Right lobe of liver (tissue), 6 donors: ENCODE measurements around the gene IDUA. TPM values are rescaled to one million over a fixed set of nuclear protein-coding genes. Genes with fewer than 3 reads are reported as not detected.

Source experiments
- ATAC-seq, 4 donors: fragments of 200-7000 bp; cut with Tn5 transposase; one replicate each; pipeline ENCODE4 v1.9.1; 2020; ENCODE audit warnings: mild to moderate bottlenecking in 4 of 4, moderate library complexity in 4 of 4
- DNase-seq, 3 donors: peaks; one replicate each; pipeline ENCODE4 v3.0.0-alpha.2; 2020
- H3K27ac ChIP-seq, 3 donors: fragments of 200-600 bp; one replicate each; pipeline ENCODE4 v1.8.0; 2022
- H3K27me3 ChIP-seq, 2 donors: fragments of 200-600 bp; one replicate each; pipeline ENCODE4 v1.8.0; 2022
- H3K36me3 ChIP-seq, 4 donors: fragments of 200-600 bp; sonication (generic) in 1 of 4; one replicate each; pipeline versions ENCODE4 v1.5.1 to v1.8.0; 2017 to 2022; ENCODE audit warnings: control low read depth in 1 of 4
- H3K4me1 ChIP-seq, 4 donors: fragments of 200-600 bp; sonication (generic) in 1 of 4; one replicate each; pipeline versions ENCODE4 v1.5.1 to v1.8.0; 2017 to 2022; ENCODE audit warnings: control low read depth in 1 of 4
- H3K4me3 ChIP-seq, 3 donors: fragments of 200-600 bp; one replicate each; pipeline ENCODE4 v1.8.0; 2022
- H3K9me3 ChIP-seq, 4 donors: fragments of 200-600 bp; sonication (generic) in 1 of 4; one replicate each; pipeline versions ENCODE4 v1.5.1 to v1.8.0; 2017 to 2022; ENCODE audit warnings: control low read depth in 1 of 4
- POLR2A ChIP-seq: fragments of 450-650 bp; IDR thresholded peaks from one replicate; pipeline ENCODE4 v1.6.1; 2017; ENCODE audit warnings: antibody characterized with exemption, mild to moderate bottlenecking
- WGBS: methylation state at CpG from one replicate; pipeline ENCODE4 v1.1.6; 2018; ENCODE audit warnings: low coverage, low lambda C conversion rate; ENCODE audit not compliant: insufficient coverage; ENCODE audit errors: missing lambda C conversion rate; 5-methylcytosine and 5-hydroxymethylcytosine counted together
- intact Hi-C, 2 donors: fragments of 100-400 bp; cut with DNase I; formaldehyde crosslinking; loops; one replicate each; pipeline versions ENCODE4 v1.11.2 to v1.14.1; 2022
- total RNA-seq, 6 experiments: library from RNA; depleted of rRNA in 2 of 6; stranded (reverse); fragments of >200 nt in 2 of 6; fragmentation: NEBNext Ultra II Directional in 3 of 6; extraction: Animal tissue kit (Norgen Biotek cat#: 25700) in 3 of 6; gene quantifications; one replicate each; pipeline versions ENCODE4 v1.1.0 to v1.2.4, GENCODE V29; 2016 to 2023
- TF ChIP-seq, protein P1 (sequence below), 4 donors: fragments of 200-600 bp in 3 of 4; fragments of 450-650 bp in 1 of 4; IDR thresholded peaks; one replicate each; pipeline versions ENCODE4 v1.5.1 to v1.8.0; 2016 to 2022; ENCODE audit warnings: antibody characterized with exemption in 4 of 4, mild to moderate bottlenecking in 2 of 4
- donor health status: DM: no; HTN: yes; CAD: no.
- donor health status: DM: no; HTN: no; CAD: no.
- donor health status: DM: no; HTN: no; CAD: no.
- donor health status: DM: no; HTN: yes; CAD: no.
- donor health status: DM: no; HTN: yes; CAD: no.

The IDUA gene
- total RNA-seq, 6 experiments from 2014 or later = 4.7 to 15.1 (median 11.0) TPM

DNA sequence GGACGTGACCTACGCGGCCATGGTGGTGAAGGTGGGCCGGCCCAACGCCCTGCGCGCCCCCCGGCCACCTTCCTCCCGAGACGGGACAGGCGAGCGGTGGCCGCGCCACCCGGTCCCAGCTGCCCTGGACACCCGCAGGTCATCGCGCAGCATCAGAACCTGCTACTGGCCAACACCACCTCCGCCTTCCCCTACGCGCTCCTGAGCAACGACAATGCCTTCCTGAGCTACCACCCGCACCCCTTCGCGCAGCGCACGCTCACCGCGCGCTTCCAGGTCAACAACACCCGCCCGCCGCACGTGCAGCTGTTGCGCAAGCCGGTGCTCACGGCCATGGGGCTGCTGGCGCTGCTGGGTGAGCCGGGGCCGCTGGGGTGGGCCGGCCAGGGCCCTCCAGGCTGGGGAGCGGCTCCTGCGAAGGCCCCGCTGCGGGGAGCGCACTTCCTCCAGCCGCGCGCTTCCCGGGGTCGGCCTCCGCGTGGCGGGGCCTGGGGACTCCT is 15.3 kb downstream of the IDUA start:
- Histone ChIP-seq H3K27ac (no peak overlapping the region), H3K36me3 (no peaks in the 10 kb centered on the region), H3K4me3 (no peak overlapping the region), H3K9me3 (no peaks in the 10 kb centered on the region), H3K4me1 (peaks cover 0 to 13% (median 0%) of the 10 kb centered on the region in 4 donors), H3K27me3 (peaks cover 4 to 9% of the 10 kb centered on the region in 2 donors)
- DNase-seq = peak in 2 of 3 donors; percentile 67 to 85
- TF ChIP-seq, protein P1, sequence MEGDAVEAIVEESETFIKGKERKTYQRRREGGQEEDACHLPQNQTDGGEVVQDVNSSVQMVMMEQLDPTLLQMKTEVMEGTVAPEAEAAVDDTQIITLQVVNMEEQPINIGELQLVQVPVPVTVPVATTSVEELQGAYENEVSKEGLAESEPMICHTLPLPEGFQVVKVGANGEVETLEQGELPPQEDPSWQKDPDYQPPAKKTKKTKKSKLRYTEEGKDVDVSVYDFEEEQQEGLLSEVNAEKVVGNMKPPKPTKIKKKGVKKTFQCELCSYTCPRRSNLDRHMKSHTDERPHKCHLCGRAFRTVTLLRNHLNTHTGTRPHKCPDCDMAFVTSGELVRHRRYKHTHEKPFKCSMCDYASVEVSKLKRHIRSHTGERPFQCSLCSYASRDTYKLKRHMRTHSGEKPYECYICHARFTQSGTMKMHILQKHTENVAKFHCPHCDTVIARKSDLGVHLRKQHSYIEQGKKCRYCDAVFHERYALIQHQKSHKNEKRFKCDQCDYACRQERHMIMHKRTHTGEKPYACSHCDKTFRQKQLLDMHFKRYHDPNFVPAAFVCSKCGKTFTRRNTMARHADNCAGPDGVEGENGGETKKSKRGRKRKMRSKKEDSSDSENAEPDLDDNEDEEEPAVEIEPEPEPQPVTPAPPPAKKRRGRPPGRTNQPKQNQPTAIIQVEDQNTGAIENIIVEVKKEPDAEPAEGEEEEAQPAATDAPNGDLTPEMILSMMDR (IDR thresholded peaks at IDR 0.05) = no peak
- no peak for TF ChIP-seq POLR2A
- ATAC-seq = peak; percentile 26 to 76 (median 53)
- intact Hi-C loops = no loop called here
- 1% methylated on average over 17 of the region's 54 CpGs for WGBS

DNA sequence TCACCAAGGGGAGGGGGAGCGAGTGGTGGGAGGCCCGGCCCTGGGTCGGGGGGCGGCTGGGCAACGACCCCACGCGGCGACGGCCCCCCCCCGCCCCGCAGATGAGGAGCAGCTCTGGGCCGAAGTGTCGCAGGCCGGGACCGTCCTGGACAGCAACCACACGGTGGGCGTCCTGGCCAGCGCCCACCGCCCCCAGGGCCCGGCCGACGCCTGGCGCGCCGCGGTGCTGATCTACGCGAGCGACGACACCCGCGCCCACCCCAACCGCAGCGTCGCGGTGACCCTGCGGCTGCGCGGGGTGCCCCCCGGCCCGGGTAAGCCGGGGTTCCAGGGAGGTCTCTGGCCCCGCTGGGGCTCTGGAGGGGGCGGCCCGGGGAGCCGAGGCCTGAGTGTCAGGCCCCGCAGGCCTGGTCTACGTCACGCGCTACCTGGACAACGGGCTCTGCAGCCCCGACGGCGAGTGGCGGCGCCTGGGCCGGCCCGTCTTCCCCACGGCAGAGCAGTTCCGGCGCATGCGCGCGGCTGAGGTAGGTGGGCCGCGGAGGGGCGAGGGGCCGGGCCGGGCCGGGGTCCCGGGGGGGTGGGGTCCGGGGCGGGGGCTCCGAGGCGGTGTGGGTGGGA is 15.9 kb downstream of the IDUA start:
- no peaks in the 10 kb centered on the region for H3K9me3 ChIP-seq
- peaks cover 4 to 9% of the 10 kb centered on the region in 2 donors for H3K27me3 ChIP-seq
- no peak for DNase-seq
- 0% methylated on average over 3 of the region's 75 CpGs for WGBS
- no peak overlapping the region for H3K4me3 ChIP-seq
- ATAC-seq = peak in 1 of 4 donors; percentile 5
- intact Hi-C loops = no loop called here
- no peaks in the 10 kb centered on the region for H3K36me3 ChIP-seq
- peaks cover 0 to 13% (median 0%) of the 10 kb centered on the region in 4 donors for H3K4me1 ChIP-seq
- TF ChIP-seq, protein P1 (IDR thresholded peaks at IDR 0.05) = no peak
- no peak for TF ChIP-seq POLR2A
- H3K27ac ChIP-seq = no peak overlapping the region

DNA sequence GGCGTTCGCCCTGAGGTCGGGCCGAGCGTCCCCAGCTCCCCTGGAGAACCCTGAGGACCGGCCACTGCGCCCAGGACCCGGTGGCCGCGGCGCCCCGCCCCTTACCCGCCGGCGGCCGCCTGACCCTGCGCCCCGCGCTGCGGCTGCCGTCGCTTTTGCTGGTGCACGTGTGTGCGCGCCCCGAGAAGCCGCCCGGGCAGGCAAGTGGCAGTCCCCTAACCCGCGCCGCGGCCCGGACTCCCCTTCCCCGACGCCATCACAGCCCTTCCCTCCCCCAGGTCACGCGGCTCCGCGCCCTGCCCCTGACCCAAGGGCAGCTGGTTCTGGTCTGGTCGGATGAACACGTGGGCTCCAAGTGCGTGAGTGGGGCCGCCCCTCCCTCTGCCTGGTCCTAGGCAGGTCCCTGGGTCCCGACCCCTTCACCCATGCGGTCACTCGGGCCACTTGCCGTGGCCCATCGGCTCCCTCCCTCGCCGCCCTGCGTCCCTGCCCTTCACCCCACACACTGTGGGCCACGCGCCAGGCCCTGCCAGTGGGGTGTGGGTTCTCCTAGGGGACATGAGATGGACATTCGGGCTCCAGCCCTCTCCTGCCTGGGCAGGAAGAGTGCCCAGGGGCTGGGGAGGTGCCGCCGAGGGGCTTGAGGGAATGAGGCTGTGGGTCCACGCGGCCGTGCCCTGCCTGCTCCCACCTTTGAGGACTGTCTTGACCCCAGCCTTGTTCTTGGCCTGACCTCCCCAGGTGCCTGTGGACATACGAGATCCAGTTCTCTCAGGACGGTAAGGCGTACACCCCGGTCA is 16.6 kb downstream of the IDUA start:
- Histone ChIP-seq H3K4me1 (peaks cover 0 to 13% (median 0%) of the 10 kb centered on the region in 4 donors), H3K9me3 (no peaks in the 10 kb centered on the region), H3K27ac (no peak overlapping the region), H3K4me3 (no peak overlapping the region), H3K27me3 (peaks cover 4 to 9% of the 10 kb centered on the region in 2 donors), H3K36me3 (no peaks in the 10 kb centered on the region)
- DNase-seq = no peak
- intact Hi-C loops = no loop called here
- whole genome bisulfite sequencing = 28% methylated on average over 4 of the region's 63 CpGs
- TF ChIP-seq POLR2A = no peak
- TF ChIP-seq, protein P1 (IDR thresholded peaks at IDR 0.05) = no peak
- ATAC-seq = peak in 2 of 4 donors; percentile 3 to 4

DNA sequence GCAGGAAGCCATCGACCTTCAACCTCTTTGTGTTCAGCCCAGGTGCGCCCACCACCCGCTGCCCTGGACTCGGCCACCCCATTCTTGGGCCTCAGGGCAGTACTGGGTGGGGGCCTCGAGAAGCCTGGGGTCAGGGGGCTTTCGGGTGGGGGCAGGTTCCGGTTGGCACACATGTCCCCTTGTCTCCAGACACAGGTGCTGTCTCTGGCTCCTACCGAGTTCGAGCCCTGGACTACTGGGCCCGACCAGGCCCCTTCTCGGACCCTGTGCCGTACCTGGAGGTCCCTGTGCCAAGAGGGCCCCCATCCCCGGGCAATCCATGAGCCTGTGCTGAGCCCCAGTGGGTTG is 17.2 kb downstream of the IDUA start:
- DNase-seq (no peak), ATAC-seq (no peak)
- intact Hi-C loops = no loop called here

More for the DNA sequence above, 17.2 kb downstream of the IDUA start:
- Histone ChIP-seq H3K36me3 (no peaks in the 10 kb centered on the region), H3K4me3 (no peak overlapping the region), H3K27ac (no peak overlapping the region), H3K9me3 (no peaks in the 10 kb centered on the region), H3K27me3 (peaks cover 4 to 9% of the 10 kb centered on the region in 2 donors), H3K4me1 (peaks cover 0 to 17% (median 2%) of the 10 kb centered on the region in 4 donors)
- WGBS = 77% methylated on average over 4 of the region's 13 CpGs
- no peak for TF ChIP-seq POLR2A
- TF ChIP-seq, protein P1 (IDR thresholded peaks at IDR 0.05) = no peak
